Parathyroid adenoma (tissue), 2 donors: ENCODE data around the gene TSR2.

Source experiments
- H2AFZ ChIP-seq: fragments of 300-600 bp; sonication (generic); one replicate; pipeline ENCODE4 v1.7.0; 2017; ENCODE audit warnings: antibody characterized with exemption, mild to moderate bottlenecking
- H3K27ac ChIP-seq: fragments of 300-600 bp; sonication (generic); one replicate; pipeline ENCODE4 v1.7.0; 2017
- H3K27me3 ChIP-seq: fragments of 300-600 bp; sonication (generic); one replicate; pipeline ENCODE4 v1.7.0; 2017; ENCODE audit warnings: low read length; ENCODE audit not compliant: control insufficient read depth, insufficient read depth
- H3K36me3 ChIP-seq: fragments of 300-600 bp; sonication (generic); one replicate; pipeline ENCODE4 v1.7.0; 2017; ENCODE audit warnings: low read length; ENCODE audit not compliant: control insufficient read depth, insufficient read depth
- H3K4me1 ChIP-seq: fragments of 300-600 bp; sonication (generic); one replicate; pipeline ENCODE4 v1.7.0; 2017; ENCODE audit warnings: control low read depth
- H3K4me2 ChIP-seq: fragments of 300-600 bp; sonication (generic); one replicate; pipeline ENCODE4 v1.7.0; 2017; ENCODE audit warnings: low read length
- H3K4me3 ChIP-seq: fragments of 300-600 bp; sonication (generic); one replicate; pipeline ENCODE4 v1.7.0; 2017; ENCODE audit warnings: low read depth, low read length
- H3K79me2 ChIP-seq: fragments of 300-600 bp; sonication (generic); one replicate; pipeline ENCODE4 v1.7.0; 2017; ENCODE audit warnings: control low read depth
- H3K9ac ChIP-seq: fragments of 300-600 bp; sonication (generic); one replicate; pipeline ENCODE4 v1.7.0; 2017; ENCODE audit warnings: mild to moderate bottlenecking
- H3K9me3 ChIP-seq: fragments of 300-600 bp; sonication (generic); one replicate; pipeline ENCODE4 v1.7.0; 2017; ENCODE audit warnings: low read length; ENCODE audit not compliant: control insufficient read depth
- TF ChIP-seq, protein P1 (sequence below): fragments of 300-600 bp; sonication (generic); IDR thresholded peaks from one replicate; pipeline ENCODE4 v1.7.0; 2017; ENCODE audit warnings: antibody characterized with exemption, mild to moderate bottlenecking
- donor health status: primary hyperparathyroidism.

TSR2 gene

DNA sequence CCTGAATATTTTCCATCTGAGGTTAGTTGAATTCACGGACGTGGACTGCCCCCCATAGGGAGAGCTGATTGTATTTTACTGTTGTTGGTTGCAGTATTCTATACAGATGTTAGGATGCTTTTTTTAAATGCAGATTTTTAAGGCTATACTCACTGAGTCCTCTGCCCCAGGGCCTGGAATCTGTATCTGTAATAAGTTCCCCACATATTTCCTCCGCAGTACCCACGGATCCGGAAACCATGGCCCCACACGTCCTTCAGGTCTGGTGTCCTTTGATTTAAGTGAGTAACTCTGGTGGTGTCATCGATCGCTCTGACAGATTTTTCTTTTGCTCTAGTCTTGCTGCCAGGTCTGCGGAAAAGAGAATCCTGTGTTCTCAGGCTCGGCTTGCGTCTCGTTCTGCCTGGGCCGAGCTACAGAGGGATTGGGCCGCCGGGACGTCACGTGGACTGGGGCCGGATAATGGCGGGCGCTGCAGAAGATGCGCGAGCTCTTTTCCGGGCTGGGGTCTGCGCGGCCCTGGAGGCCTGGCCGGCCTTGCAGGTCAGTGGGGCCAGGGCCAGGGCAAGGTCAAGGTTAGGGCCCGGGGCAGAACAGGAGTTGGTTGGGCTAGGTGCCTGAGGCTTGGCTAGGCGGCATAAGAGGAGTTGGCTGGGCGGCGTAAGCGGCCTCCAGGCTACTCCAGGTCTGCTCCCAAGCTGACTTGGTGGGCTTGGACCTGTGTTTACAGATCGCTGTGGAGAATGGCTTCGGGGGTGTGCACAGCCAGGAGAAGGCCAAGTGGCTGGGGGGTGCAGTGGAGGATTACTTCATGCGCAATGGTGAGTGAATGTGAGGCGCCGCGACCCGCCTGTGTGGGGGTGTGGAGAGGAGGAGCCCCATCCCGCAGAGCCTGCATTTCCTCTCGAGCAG, at the start of gene TSR2:
Gene TSR2, plus strand, starts transcription at position 445 of the 912 bp plus-strand sequence. Its CDS starts 18 bp downstream, at position 463.
- peak within 1 kb of the TSS; percentile 65 for H3K4me2 ChIP-seq
- no peak within 1 kb of the TSS for H3K9ac ChIP-seq
- H3K27me3 ChIP-seq: no peaks in the 10 kb centered on the region
- peaks cover 4% of the 10 kb centered on the region for H3K4me1 ChIP-seq
- H3K27ac ChIP-seq: peak within 1 kb of the TSS; percentile 42
- TF ChIP-seq, protein P1, sequence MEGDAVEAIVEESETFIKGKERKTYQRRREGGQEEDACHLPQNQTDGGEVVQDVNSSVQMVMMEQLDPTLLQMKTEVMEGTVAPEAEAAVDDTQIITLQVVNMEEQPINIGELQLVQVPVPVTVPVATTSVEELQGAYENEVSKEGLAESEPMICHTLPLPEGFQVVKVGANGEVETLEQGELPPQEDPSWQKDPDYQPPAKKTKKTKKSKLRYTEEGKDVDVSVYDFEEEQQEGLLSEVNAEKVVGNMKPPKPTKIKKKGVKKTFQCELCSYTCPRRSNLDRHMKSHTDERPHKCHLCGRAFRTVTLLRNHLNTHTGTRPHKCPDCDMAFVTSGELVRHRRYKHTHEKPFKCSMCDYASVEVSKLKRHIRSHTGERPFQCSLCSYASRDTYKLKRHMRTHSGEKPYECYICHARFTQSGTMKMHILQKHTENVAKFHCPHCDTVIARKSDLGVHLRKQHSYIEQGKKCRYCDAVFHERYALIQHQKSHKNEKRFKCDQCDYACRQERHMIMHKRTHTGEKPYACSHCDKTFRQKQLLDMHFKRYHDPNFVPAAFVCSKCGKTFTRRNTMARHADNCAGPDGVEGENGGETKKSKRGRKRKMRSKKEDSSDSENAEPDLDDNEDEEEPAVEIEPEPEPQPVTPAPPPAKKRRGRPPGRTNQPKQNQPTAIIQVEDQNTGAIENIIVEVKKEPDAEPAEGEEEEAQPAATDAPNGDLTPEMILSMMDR: no peak
- H2AFZ ChIP-seq: peak within 1 kb of the TSS; percentile 83
- no peaks in the 10 kb centered on the region for H3K9me3 ChIP-seq
- H3K4me3 ChIP-seq: peak within 1 kb of the TSS; percentile 81
- H3K36me3 ChIP-seq: no peaks in the 10 kb centered on the region
- H3K79me2 ChIP-seq: peaks cover 2% of the 10 kb centered on the region

DNA sequence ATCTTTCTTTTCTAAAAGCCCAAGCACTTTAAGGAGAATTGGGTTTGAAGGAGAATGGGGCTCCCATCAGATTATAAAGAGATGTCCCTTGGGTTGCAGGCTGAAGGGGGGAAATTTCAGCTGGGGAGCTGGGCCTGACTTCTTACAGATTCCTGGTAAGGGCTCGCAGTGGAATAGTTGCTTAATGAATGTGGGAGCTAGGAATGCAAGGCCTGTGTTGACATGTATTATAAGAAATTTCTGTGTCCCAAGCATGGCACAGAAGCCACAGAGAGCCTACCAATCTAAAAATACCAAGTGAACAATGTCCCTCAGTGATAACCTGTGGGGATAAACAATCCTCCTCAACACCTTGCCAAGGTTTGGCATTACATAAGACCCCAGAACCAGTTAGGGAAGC, 43.1 kb upstream of the TSR2 start:
- H3K4me3 ChIP-seq: no peak overlapping the region
- H3K79me2 ChIP-seq: no peaks in the 10 kb centered on the region
- H3K36me3 ChIP-seq: no peaks in the 10 kb centered on the region
- no peak overlapping the region for H2AFZ ChIP-seq
- no peak overlapping the region for H3K27ac ChIP-seq
- H3K9ac ChIP-seq: no peak overlapping the region
- no peaks in the 10 kb centered on the region for H3K9me3 ChIP-seq
- no peaks in the 10 kb centered on the region for H3K4me1 ChIP-seq
- no peak overlapping the region for H3K4me2 ChIP-seq
- no peaks in the 10 kb centered on the region for H3K27me3 ChIP-seq
- TF ChIP-seq, protein P1: no peak

- no peak overlapping the region for H3K27ac ChIP-seq
- no peaks in the 10 kb centered on the region for H3K27me3 ChIP-seq
- H2AFZ ChIP-seq: no peak overlapping the region
- H3K4me3 ChIP-seq: no peak overlapping the region
- H3K9me3 ChIP-seq: no peaks in the 10 kb centered on the region
- H3K36me3 ChIP-seq: no peaks in the 10 kb centered on the region
- no peak overlapping the region for H3K9ac ChIP-seq
- H3K79me2 ChIP-seq: no peaks in the 10 kb centered on the region
- no peak overlapping the region for H3K4me2 ChIP-seq
- TF ChIP-seq, protein P1: no peak
- H3K4me1 ChIP-seq: no peaks in the 10 kb centered on the region
These were observed 32.9 kb upstream of the TSR2 start for GRCh38 chrX:54407266-54407665.

DNA sequence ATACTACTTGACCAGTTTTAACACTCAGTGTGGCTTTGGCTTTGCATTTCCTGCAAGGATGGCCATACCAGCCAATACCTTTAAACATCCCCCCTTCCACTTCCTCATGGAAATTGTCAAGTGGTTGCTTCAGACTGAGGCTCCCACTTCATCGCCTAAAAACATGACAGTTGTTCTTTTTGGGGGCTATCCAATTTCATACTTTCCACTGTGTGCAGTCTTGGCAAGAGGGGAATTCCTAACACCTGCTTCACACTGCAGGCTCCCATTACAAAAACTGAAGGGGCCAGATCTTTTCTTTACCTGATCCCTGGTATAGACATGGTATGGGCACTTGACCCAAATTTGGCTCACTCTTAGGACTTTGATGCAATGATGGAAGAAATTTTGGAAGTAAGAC, 28.5 kb upstream of the TSR2 start:
- no peak overlapping the region for H2AFZ ChIP-seq
- H3K27me3 ChIP-seq: no peaks in the 10 kb centered on the region
- H3K9me3 ChIP-seq: no peaks in the 10 kb centered on the region
- H3K4me3 ChIP-seq: no peak overlapping the region
- no peaks in the 10 kb centered on the region for H3K4me1 ChIP-seq
- H3K4me2 ChIP-seq: no peak overlapping the region
- no peaks in the 10 kb centered on the region for H3K79me2 ChIP-seq
- no peak overlapping the region for H3K9ac ChIP-seq
- H3K27ac ChIP-seq: no peak overlapping the region
- TF ChIP-seq, protein P1: no peak
- no peaks in the 10 kb centered on the region for H3K36me3 ChIP-seq
